Measurements from ENCODE around the gene KCNIP3.

DNA sequence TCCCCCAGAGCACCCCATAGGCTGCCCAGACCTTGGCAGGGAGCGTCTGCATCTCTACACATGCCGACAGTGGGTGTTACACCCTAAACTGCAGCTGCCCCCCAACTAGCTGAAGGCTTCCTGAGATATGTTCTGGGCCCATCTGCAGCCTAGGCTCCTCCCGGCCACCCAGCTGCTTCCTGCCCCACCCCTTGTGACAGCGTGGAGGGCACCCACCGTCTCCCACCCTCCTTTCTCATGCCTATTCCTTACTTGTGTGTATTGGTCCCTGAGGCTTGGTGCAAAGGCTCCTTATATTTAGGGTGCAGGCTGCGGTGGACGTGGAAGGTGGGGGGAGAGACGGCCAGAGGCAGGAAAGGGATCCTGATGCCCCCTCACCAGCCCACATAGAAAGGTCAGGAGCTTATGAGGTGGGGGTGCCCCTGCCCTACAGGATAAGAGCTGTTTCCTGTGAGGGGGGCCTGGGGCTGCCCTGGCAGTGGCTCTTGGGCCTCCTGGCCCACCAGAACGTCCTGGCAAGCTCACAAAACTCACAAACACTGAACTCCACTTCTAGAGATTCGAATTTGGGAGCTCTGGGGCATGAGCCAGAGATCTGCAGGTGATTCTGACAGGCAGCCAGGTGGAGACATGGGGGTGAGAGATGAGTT lies 30.2 kb upstream of the KCNIP3 start:
- TF ChIP-seq PBX3 (CRISPR knock-in tag; IDR thresholded peaks at IDR 0.05) (no peak), ZNF362 (tag by site-specific recombination; IDR thresholded peaks at IDR 0.05) (no peak), ZNF324 (tag by site-specific recombination; IDR thresholded peaks at IDR 0.05) (no peak), ZIC2 (tag by site-specific recombination; IDR thresholded peaks at IDR 0.05) (no peak), KLF16 (tag by site-specific recombination; IDR thresholded peaks at IDR 0.05) (no peak), ZBTB48 (tag by site-specific recombination; IDR thresholded peaks at IDR 0.05) (no peak)
- TF ChIP-seq, protein P1, sequence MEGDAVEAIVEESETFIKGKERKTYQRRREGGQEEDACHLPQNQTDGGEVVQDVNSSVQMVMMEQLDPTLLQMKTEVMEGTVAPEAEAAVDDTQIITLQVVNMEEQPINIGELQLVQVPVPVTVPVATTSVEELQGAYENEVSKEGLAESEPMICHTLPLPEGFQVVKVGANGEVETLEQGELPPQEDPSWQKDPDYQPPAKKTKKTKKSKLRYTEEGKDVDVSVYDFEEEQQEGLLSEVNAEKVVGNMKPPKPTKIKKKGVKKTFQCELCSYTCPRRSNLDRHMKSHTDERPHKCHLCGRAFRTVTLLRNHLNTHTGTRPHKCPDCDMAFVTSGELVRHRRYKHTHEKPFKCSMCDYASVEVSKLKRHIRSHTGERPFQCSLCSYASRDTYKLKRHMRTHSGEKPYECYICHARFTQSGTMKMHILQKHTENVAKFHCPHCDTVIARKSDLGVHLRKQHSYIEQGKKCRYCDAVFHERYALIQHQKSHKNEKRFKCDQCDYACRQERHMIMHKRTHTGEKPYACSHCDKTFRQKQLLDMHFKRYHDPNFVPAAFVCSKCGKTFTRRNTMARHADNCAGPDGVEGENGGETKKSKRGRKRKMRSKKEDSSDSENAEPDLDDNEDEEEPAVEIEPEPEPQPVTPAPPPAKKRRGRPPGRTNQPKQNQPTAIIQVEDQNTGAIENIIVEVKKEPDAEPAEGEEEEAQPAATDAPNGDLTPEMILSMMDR (tag by site-specific recombination; IDR thresholded peaks at IDR 0.05): no peak
